GM21723 (cell line): Measurements from ENCODE around the gene TFRC.
"Not testable (repeated sequence)": the region's sequence is repeated elsewhere in the genome, so short reads cannot be mapped to it uniquely, and the experiment has no call there.

Source experiments
- ATAC-seq: cut with Tn5 transposase; IDR thresholded peaks from one replicate; pipeline ENCODE4 v1.9.1; 2021; ENCODE audit warnings: mild to moderate bottlenecking, moderate library complexity; ENCODE audit not compliant: unreplicated experiment

TFRC gene

DNA sequence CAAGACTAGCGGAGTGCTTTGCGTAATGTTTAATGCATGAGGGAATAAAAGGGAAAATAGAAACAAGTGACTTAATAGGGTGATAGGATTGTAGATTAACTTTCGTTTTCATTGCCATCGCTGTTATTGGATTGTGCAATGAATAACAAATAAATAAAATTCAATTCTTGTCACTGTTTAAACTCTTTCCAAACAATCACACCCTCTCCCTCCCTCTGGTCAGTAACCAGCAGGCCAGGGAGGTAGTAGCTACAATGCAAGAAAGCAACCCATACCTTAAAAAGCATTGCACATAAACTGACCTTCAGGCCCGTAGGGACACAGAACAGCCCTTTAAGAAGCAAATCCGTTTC lies 705 bp upstream of the TFRC start:
- ATAC-seq = peak; percentile 6

DNA sequence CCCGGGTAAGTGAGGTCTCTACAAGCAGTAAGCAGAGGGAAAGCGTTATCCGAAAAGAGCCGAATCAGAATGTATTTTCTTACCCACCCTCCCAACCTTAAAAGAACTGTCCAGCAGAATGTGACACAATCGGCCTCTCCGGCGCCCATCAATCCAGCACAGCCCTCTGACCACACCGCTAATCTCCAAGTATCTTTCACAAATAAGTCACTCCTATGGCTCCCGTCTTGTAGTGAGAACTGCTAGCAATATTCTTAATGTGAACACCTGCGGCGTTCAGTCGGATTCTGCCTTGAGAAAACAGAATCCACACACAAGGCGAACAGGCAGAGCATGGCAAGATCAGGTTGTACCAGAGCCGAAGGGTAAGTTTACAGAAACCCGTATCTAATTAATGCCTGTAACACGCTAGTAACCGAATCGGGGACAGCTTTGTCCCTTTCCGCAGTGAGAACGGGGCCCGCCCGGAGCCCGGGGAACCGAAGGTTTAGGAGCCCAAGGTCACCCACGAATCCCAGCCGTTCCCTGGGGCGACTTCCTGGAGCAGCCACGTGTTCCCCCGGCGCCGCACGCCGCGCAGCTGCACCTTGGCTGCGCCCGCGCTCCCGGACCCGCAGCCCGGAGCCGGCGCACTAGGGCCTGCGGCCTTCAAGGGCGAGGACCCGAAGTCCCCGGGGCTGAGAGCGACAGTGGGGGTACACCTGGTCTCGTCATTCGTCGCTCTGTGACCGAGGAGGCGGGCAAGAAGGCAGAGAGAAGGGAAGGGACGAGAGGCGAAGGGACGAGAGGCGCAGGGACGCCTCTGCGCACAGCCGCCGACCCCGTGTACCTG lies 672 bp downstream of the TFRC start:
- peak; percentile 50 for ATAC-seq

DNA sequence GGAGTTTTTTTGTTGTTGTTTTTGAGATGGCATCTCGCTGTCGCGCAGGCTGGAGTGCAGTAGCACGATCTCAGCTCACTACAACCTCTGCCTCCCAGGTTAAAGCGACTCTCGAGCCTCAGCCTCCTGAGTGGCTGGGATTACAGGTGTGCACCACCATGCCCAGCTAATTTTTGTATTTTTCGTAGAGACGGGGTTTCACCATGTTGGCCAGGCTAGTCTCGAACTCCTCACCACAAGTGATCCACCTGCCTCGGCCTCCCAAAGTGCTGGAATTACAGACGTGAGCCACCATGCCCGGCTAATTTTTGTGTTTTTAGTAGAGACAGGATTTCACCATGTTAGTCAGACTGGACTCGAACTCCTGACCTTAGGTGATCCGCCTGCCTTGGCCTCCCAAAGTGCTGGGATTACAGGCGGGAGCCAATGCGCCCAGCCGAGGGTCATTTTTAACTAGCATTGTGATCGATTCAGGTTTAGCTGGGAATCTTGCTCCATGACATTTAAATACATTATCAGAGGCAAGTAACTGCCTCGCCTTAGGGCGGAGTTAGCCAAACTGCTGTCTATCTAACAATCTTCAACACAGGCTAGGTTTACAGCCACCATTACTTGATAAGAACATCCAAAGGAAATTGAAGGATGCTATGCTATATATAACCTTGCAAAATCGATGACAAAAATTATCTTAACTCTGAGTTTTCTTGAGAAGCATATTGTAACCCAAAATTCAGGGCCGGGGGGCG lies 1.6 kb downstream of the TFRC start:
- not testable (repeated sequence) for ATAC-seq

DNA sequence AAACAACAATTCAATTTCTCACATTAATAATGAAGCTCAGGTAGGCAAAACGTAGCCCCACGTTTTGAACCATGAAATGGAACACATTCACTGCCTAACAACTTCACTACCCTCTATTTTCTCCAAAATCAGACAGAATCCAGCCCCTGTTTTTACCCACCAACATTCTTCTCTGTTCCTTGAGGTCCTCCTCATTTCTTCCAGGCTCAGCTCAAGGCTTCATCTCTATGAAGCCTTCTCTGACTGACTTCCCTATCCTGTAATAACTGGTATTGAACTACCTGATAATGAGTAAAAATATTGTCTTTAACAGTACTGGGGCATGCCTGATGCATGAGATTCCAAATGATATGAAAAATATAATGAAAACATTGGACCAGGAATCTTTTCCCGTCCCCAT lies 2.2 kb downstream of the TFRC start:
- no peak for ATAC-seq

- ATAC-seq = no peak
Observed at GRCh38 chr3:196075013-196075412, 6.9 kb downstream of the TFRC start.

- ATAC-seq = peak; percentile 80
Observed at GRCh38 chr3:196073255-196073753, 8.6 kb downstream of the TFRC start.

- ATAC-seq = no peak
Observed at GRCh38 chr3:196072313-196072712, 9.6 kb downstream of the TFRC start.

DNA sequence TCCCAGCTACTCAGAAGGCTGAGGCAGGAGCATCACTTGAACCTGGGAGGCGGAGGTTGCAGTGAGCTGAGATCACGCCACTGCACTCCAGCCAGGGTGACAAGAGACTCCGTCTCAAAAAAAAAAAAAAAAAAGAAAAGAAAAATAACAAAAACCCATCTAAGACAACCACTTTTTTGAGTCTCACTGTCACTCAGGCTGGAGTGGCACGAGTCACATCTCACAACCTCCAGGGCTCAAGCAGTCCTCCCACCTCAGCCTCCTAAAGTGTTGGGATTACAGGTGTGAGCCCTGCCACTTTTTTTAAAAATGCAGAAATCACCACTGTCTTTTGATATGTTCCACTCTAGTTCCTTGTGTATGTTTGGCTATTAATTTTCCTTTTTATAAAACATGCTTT lies 13.1 kb downstream of the TFRC start:
- not testable (repeated sequence) for ATAC-seq

- ATAC-seq = no peak
Observed at GRCh38 chr3:196067439-196067838, 14.5 kb downstream of the TFRC start.

GRCh38 chr3:196063971-196064370 lies 17.9 kb downstream of the TFRC start:
- ATAC-seq = no peak

DNA sequence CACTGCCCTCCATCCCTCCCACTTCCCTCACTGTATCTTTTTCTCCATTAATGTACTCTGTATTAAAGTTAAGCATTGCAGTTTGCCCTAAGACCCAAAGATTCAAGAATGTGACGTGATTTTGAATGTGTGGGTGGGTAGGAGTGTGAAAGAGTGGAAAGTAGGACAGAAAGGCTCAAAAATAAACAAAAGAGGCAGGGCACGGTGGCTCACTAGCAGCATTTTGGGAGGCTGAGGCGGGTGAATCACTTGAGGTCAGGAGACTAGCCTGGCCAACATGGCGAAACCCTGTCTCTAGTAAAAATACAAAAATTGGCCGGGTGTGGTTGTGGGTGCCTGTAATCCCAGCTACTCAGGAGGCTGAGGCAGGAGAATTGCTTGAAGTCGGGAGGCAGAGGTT lies 18.4 kb downstream of the TFRC start:
- ATAC-seq = no peak

DNA sequence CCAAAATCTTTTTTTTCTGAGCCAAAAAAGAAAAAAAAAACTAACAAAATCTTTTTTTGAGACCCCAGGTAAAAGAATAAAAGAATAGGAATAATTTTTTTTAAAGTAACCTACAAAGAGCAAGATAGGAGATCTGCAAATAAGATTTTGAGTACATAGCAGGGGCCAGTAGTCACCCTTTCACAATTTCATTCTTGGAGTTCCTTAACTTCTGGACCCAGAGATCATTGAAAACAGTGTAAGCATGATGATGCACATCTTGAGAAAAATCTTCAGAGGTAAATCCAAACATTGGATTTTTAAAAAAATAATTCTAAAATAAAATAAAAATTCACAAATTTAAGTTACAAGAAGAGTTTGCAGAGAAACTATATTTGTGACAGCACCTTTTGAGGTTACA lies 18.8 kb downstream of the TFRC start:
- no peak for ATAC-seq

DNA sequence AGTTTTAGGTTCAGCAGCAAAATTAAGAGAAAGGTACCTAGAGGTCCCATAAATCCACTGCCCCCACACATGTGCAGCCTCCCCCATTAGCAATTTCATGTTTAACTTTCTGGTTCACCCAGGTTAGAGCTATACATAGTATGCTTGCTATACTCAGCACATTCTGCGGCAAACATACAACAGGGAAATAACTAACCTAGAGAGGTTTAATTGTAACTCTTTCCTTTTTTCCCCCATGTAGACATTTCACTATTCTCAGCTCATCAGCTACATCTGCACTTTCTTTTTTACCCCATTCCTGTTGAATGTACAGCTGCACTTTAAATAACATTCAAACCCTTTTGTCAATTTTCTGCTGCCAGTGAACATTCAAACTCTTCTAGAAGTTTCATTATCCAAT lies 21.1 kb downstream of the TFRC start:
- no peak for ATAC-seq

- no peak for ATAC-seq
Observed at GRCh38 chr3:196057760-196058331, 24.0 kb downstream of the TFRC start.

- not testable (repeated sequence) for ATAC-seq
Observed at GRCh38 chr3:196056371-196056770, 25.5 kb downstream of the TFRC start.

GRCh38 chr3:196055683-196056270 lies 26.1 kb downstream of the TFRC start:
- ATAC-seq = no peak

GRCh38 chr3:196055240-196055639 lies 26.6 kb downstream of the TFRC start:
- ATAC-seq = no peak

GRCh38 chr3:196054661-196055060 lies 27.2 kb downstream of the TFRC start:
- ATAC-seq = no peak

DNA sequence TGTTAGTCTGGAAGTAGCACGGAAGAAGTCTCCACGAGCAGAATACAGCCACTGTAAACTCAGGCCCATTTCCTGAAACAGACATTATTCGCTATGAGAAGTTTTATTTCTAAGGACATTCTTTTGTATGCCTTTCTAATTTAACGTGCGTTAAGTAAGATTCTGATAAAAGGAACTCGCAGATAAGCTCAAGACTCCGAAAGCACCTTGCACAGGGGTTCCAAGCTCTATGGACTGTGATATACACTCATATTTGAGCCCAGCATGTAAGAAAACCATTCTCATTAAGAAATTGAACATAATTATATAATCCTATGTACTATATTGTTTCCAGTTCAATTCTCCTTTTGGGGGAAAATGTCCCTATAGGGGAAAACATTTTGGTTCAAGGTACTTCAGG lies 28.4 kb downstream of the TFRC start:
- ATAC-seq = no peak

GRCh38 chr3:196051282-196052076 lies 30.4 kb downstream of the TFRC start:
- no peak for ATAC-seq

DNA sequence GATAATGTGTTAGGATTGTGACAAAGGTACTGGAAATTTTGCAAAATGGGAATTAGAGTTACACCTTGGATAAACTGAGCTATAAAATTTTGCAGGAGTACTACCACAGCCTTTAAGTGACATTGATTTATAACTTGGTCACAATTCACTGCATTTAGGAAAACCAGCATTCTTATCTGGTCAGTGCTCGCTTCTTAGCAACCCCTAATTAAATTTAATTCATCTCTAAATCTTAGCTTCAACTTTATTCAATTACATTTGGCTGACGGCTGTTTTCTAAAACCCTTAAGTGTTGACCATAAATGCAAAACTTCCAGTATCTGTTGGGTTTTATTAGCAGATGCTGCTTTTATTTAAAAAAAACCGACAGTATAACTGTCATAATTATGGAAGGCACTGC lies 31.3 kb downstream of the TFRC start:
- ATAC-seq = no peak
